Measurements from ENCODE around the gene HMX2.

HMX2 gene, protein sequence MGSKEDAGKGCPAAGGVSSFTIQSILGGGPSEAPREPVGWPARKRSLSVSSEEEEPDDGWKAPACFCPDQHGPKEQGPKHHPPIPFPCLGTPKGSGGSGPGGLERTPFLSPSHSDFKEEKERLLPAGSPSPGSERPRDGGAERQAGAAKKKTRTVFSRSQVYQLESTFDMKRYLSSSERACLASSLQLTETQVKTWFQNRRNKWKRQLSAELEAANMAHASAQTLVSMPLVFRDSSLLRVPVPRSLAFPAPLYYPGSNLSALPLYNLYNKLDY

DNA sequence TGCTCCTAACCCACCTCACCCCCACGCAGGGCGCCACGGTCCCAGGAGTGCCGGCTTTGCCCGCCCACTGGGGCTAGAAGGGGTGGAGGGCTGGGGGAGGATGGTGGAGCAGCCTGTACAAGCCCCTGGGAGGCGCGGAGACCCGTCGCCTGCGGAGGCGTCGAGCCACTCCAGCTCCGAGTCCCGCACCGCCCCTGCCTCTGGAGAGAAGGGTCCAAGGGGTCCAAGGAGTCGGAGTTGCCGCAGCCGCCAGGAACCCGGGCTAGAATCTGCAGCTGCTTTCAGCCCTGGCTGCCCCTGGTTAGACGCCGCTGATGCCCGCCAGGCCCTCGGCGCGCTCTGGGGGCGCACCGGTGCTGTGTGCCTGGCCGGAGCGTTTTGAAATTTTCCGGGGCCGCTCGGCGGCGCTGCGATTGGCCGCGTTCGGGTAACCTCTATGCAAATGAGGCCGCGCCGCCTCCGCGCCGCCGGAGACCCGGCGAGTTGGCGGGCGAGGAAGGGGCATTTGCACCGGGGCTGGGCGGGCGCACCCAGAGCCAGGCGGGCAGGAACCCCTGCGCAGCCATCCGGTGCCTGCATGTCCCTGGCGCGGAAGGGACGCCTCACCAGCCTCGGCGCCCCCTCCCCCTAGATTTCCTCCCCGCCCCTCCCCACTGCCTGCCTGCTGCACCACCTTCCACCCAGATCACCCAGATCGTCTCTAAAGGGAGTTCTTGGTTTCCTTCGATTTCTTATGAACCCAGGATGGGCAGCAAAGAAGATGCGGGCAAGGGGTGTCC is at the start of gene HMX2:
Gene HMX2 (plus strand): TSS at position 502 of the 779 bp plus-strand sequence. CDS start 243 bp downstream, at position 745.
- in situ Hi-C loops (cut with MboI; ENCODE audit: low sequenced_read_pairs) = loop anchor here (25.0 kb wide), 1 partner anchor 814 kb away; no protein-coding TSS in a partner anchor

DNA sequence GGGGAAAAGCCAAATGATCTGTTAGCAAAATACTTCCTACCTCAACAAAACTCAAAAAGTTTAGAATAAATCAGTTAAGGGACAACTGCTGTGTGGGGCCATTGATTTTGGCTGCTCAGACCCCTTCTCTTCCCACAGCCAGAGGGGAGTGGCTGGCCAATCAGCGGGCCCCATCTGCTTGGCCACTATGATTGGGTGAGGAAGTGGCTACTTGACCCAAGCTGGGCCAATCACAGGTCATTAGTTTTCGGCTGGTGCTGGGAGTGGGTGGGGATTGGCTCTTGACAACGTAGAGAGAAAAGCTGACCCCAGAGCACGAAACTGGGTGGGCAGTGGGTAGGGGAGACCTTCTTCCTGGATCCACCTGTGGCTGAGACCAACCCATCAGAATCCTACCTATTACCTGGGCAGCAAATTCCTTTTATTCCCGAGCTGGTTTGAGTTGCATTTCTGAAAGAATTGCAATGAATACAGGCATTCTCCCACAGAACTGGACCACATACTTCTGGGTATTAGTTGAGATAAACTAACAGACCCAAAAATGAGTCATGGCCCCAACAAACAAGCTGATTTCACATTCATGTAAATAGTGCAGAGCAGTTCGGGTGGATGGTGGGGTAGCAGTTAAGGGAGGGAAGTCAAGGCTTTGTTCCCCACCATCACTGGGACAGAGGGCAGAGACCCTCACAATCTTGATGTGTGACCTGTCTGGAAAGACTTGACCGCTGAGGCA is 47.7 kb upstream of the HMX2 start:
- in situ Hi-C loops (cut with MboI; ENCODE audit: low sequenced_read_pairs) = no loop called here

DNA sequence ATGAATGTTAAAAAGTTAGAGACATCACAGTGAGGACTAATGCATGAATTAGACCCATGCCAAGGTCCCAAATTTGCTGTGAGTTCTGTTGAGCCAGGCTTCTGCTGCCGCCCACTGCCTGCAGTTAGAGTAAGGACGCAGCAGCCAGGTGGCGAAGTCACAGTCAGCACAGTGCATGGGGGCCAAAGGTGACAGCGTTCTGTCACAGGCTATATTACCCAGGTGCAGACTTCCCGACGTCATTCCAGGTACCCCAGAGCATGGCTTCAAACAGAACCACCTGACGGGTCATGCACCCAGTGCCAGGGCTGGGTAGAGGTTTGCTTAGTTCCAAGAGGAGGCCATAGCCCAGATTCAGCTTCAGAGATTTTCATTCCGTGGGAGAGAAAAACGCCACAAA is 46.1 kb upstream of the HMX2 start:
- in situ Hi-C loops (cut with MboI; ENCODE audit: low sequenced_read_pairs) = no loop called here

DNA sequence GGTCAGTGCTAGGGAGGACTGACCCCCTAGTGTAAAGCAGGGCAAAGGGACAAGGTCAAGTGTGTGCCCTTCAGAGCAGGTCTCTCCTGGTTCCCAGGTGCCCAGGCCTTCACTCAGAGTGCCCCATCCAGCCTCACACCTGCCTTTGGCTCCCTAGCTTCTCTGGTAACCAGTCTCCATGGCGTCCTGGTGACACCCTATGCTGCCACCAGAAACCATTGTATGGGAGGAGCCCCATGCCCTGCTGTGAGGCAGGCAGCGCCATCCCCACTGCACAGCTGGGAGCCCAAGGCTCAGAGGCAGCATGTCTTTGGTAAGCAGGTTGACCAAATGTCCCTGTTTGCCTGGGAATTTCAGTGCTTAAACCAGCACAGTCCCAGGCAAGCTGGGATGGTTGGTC is 45.3 kb upstream of the HMX2 start:
- in situ Hi-C loops (cut with MboI; ENCODE audit: low sequenced_read_pairs) = no loop called here

DNA sequence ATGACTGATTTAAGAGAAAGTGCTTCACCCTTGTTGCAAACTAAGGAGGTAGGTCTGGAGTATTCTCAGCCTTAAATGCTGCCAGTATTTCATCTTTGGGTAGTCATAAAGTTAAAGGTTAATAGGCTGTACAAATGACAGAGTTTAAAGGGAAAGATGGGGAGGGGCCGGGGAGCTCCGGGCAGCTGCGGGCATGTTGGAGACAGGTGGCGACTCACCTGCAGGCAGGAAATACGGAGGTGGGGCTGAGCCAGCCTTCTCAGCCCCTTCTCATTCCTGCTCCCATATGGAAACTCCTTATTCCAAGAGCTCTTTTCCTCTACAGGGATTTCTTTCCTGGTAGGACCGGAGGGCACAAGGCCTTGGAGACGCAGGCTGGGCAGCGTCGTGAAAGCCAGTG is 44.0 kb upstream of the HMX2 start:
- in situ Hi-C loops (cut with MboI; ENCODE audit: low sequenced_read_pairs) = no loop called here

DNA sequence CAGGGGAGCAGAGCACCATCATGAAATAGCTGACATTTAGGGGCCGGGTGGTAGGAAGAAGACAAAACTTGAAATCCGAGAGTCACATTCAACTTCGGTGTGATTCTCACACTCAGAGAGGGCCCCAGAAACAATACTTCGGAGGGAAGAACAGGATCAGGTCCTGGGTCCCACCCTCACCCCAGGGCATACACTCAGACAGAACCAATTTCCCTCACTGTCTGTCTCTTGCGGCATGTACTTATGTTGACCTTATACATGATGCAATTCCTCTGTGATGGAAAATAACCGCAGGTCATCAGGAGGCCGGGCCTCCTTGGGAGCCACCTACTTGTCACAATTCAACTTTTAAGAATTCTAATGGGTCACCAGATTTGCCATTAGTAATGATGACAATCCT is 38.5 kb upstream of the HMX2 start:
- in situ Hi-C loops (cut with MboI; ENCODE audit: low sequenced_read_pairs) = no loop called here

DNA sequence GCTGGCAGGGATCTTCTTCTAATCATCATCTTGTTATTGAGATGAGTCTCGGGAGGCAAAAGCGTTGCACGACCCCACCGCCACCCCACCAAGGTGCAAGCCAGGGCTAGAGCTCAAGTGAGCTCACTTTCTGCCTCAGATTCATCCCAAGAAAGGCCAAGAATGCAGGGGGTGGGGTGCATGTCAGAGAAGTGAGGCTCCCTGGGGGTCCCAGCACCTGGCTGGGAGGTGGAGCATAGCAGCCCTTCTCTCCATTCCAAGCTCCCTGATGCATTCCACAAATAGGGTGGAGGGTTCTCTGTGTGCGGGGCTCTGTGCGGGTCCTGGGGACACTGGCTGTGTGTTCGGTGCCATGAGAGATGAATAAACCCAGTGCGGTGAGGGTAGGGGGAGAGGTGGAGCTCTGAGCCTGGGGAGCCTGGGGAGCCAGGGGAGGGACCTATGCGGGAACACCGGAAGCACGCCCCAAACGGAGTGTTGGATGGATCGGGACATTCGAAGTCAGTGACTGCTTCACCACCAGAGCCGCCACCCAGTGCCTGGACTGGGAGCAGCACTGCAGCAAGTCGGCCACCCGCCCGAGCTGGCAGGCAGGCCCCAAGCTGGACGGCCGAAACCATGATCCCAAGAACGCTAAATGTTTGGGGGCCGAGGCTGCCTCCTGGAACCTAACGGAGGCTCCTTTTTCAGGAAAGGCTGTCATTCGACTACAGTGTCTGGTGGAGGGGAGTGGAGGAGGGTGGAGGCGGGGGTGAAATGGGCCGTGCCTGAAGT is 30.1 kb upstream of the HMX2 start:
- in situ Hi-C loops (cut with MboI; ENCODE audit: low sequenced_read_pairs) = no loop called here

DNA sequence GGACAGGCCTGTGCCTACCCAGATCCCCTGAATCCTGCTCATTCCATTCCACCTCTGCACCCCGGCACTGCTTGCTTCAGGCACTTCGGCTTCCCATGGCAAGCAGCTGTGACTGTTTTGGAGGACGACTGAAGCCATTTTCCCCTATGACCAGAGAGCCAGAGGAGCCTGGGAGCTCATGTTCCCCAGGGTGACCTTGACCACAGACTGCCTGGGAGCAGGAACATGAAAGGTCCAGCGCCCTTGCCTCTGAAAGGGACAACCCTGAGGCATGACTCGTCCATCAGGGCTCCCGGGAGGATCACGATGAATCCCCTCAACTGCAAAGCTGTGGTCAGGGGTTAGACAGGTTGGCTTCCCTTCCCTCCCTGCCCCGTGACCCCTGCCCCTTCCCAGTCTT is 28.9 kb upstream of the HMX2 start:
- in situ Hi-C loops (cut with MboI; ENCODE audit: low sequenced_read_pairs) = no loop called here

DNA sequence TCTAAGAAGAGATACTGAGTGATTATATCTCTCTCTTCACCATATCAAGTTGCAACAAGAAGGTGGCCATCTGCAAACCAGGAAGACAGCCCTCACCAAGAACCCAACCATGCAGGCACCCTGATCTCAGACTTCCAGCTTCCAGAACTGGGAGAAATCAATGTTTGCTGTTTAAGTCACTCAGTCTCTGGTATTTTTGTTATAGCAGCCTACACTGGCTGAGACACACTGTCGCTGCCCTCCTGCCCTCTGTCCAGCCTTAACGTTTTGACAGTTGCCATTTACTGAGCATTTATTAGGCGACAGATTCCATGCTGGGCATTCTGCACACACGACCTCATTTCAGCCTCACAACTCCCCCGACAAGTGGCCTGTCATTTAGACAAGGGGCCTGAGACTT is 21.7 kb upstream of the HMX2 start:
- in situ Hi-C loops (cut with MboI; ENCODE audit: low sequenced_read_pairs) = loop anchor here (25.0 kb wide), 1 partner anchor 836 kb away; no protein-coding TSS in a partner anchor

DNA sequence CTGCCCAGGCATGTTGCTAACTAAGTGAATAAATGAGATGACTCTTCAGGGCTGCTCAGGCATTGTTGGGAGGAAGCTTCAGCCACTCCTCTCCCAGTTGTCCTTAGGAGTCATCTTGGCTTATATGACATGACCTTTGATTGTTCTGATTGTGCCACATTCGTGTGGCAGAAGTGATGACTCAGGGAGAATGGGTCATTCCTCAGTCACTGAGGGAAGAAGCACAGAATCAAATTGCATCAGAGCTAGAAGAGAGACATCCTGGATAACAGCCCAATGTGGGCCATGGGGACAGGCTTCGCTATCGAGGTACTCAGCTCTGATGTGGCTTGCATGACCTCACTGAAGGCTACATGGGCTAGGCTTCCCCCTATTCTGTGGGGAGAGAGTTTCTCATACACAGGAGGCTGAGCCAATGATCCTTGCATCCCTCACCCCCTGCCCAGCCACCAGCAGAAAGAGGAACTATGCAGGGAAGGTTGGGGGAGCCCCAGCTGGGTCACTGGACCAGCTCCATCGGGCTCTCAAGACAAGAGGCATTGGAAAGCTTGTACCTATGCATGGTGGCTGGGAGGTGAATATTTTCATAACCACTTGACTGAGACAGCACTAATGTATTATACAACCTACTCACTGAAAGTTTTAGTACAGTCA is 18.2 kb upstream of the HMX2 start:
- in situ Hi-C loops (cut with MboI; ENCODE audit: low sequenced_read_pairs) = loop anchor here (10.0 to 25.0 kb wide), 2 partner anchors 425 to 833 kb away; no protein-coding TSS in a partner anchor

DNA sequence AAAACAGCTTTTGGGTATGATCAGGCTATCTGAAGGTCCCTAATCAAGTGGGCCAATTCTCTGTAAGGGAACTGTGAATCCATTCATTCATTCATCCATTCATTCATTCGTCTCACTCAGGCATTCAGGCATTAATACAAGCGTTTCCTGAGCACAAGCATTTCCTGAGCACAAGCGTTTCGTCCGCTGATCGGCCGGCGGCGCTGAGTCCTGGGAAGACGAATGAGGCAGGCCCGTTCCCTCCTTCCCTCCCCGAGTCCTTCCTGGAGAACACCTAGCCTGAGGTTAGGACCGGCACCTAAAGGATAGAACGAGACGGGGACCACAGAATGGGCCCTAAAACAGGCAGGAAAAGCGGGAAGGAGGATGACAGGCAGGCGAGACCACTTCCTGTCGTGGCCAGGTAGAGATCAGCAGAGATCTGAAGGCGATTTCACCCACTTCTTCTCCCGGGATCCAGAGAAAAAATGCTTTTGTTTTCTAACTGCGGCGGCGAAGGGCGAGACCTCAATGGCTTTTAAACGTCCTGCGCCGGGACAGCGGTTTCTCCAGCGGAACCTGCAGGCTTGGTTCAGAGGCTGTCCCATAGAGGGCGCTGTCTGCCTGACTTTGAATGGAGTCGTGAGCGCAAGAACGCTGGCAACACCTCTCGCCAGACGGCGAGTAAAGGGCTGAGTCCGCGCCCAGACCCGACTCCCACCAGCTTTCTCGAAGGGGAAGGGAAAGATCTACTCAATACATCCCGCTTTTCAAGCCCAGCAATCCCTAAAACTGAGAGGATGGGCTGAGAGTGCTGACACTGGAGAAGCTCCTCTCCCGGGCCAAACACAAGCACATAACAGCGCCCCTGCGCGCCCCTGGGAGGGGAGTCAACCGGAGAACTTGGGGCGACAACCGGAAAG is 15.1 kb upstream of the HMX2 start:
- in situ Hi-C loops (cut with MboI; ENCODE audit: low sequenced_read_pairs) = loop anchor here (10.0 to 25.0 kb wide), 2 partner anchors 422 to 829 kb away; no protein-coding TSS in a partner anchor

DNA sequence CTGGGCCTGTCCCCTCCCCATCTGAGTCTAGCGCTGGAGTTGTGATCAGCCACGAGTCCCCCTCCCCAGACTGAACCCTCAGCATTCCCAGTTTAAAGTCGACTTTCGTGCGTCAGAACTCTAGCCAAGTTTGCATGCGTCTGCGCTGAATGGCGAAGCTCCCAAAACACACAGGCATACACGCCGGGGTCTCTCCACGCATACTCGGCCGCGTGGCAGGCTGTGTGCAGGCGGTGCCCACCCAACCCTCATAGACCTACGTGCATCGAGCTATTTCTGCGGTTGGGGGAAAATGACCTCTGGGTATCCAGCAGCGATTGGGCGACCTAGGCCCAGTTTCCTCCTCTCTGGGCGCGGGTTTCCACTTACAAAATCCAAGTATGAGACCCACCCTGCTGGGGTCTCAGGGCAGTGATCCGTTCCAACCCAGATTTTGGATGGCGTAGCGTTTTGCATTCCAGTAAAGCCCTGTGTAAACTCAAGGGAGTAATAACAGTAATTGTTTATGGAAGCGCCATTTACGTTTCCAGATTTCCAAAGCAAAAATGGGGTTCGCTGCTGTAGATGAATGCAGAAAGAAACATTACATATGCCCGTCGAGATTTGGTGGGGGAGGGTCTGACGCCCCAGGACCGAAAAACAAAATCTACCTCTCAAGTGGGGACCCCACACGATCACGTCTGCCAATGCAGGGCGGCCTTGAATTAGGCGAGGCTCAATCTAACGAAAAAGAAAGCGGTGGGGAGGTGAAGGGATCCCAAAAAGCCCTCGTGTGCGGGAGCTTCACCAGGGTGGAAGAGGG is 14.2 kb upstream of the HMX2 start:
- in situ Hi-C loops (cut with MboI; ENCODE audit: low sequenced_read_pairs) = loop anchor here (10.0 to 25.0 kb wide), 2 partner anchors 421 to 829 kb away; no protein-coding TSS in a partner anchor

DNA sequence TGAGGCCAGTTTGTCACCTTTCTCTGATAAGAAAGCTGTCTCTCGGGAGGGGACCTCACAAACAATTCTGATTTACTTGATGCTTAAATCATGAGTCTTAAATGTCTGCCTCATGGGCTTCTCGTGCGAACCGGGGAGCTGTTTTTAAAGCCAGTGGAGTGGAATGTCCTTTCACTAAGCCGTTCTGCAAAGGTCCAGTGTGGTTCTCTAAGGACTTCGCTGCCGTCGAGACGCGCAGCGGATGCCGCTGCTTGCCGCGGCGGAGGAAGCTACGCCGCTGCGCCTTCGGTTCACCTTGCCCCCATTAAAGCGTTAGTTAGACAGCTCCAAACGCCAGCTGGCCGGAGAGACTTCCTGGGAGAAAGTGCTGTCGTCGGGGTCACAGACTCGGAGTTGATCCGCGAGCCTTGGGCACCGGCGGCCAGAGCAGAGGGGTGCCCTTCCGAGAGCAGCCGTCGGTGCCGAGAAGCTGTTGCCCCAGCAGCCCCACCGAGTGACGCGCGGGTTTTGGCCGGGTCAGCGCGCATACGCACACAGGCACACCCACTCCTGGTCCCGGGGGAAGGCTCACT is 13.5 kb upstream of the HMX2 start:
- in situ Hi-C loops (cut with MboI; ENCODE audit: low sequenced_read_pairs) = loop anchor here (10.0 to 25.0 kb wide), 2 partner anchors 420 to 828 kb away; no protein-coding TSS in a partner anchor

DNA sequence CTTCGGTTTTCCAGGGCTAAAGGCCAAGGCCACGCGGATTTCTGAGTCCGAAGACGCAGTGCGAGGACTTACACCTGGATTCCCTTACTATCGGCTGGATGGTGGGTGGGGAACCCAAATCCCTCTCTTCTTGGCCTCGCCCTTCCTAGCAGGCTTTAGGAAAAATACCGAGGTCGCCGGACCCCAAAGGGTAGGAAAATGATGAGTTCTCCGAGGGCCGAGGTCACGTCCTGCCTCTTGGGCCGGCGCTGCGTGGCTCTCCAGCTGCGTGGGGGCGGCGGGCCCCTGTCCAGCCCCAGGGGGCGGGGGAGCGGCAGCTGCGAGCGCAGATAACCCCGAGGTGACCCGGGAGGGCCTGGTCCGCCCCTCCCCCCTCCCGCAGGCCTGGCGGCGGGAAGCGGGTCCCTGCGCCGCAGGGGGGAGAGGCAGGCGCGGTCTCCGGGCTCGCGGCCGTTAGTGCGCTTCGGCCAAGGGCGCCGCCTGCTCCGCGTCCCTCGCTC is 13.0 kb upstream of the HMX2 start:
- in situ Hi-C loops (cut with MboI; ENCODE audit: low sequenced_read_pairs) = loop anchor here (10.0 to 25.0 kb wide), 2 partner anchors 420 to 827 kb away; no protein-coding TSS in a partner anchor

DNA sequence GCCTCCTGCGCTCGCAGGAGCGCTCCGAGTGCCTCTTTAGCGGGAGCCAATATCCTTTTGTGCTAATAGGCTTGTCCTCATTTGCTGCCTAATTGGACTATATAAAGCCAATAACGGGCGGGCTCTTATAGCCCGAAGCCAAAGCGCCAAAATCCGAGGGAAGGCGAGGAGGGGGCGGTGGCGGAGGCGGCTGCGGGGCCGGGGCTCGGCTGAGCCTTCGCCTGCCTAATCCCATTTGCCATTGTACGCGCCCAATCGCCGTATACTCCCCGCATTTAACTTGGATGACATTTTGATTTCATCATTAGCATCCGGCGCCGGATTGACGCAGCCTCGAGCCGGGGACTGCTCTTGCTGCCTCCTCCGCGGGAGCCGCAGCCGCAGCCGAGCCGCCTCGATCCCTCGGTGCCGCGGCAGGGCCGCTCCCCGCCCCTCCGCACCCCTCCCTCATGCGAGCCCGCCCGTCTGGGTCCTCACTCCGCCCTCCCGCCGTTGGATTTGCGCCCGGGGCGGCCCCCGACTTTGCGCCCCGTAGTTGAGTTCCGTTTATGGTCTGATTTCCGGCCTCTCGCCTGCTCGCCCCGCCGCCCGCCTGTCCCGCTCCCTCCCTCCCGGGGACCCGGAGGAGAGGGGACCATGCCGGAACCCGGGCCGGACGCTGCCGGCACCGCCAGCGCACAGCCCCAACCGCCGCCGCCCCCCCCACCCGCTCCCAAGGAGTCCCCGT is 12.4 kb upstream of the HMX2 start, which contains the start of gene HMX3:
Gene HMX3 (plus strand): TSS at position 556 of the 727 bp plus-strand sequence. CDS start 81 bp downstream, at position 637.
- in situ Hi-C loops (cut with MboI; ENCODE audit: low sequenced_read_pairs) = loop anchor here (10.0 to 25.0 kb wide), 2 partner anchors 419 to 827 kb away; no protein-coding TSS in a partner anchor

DNA sequence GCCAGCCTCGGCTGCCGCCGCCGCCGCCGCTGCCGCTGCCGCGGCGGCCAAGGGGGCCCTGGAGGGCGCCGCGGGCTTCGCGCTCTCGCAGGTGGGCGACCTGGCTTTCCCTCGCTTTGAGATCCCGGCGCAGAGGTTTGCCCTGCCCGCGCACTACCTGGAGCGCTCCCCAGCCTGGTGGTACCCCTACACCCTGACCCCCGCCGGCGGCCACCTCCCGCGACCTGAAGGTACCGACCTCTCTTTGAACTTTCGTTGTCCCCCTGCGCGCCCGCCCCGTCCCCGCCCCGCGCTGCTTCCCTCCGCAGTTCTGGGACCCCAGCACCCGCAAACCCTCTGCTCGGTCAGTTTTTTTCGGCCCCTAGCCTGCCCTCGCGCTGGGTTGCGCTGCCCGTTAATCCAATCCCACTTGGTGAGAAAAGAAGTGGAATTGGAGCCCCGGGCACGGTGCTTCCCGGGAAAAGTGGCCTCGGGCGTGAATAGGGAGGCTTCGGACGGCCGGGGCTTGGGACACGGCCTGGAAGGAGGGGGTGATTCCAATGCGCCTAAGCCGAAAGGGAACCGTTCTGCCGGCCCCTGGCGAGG is 11.6 kb upstream of the HMX2 start:
- in situ Hi-C loops (cut with MboI; ENCODE audit: low sequenced_read_pairs) = loop anchor here (10.0 to 25.0 kb wide), 2 partner anchors 418 to 826 kb away; no protein-coding TSS in a partner anchor
